Common myeloid progenitor, CD34-positive (primary cell): ENCODE results near the gene STK24.

ENCODE experiments used
- CTCF ChIA-PET: fragments of 350-600 bp; sonication (Branson Sonifier 250); formaldehyde crosslinking; loops from one replicate; lab custom pipeline; 2021; ENCODE audit warnings: antibody characterized with exemption; lab: Charles Lee
- POLR2A ChIA-PET: fragments of 350-600 bp; sonication (Branson Sonifier 250); formaldehyde crosslinking; loops from one replicate; lab custom pipeline; 2021; ENCODE audit warnings: antibody characterized with exemption; lab: Charles Lee
- DNase-seq, 3 donors: peaks; one replicate each; pipeline versions ENCODE4 v3.0.0 to v3.0.0-alpha.2; 2013
- H3K27ac ChIP-seq, 2 experiments: 1 replicate in 1 of 2; 2 replicates in 1 of 2; pipeline ENCODE4 v1.7.0; 2013; ENCODE audit warnings: inconsistent platforms in 2 of 2, low read length in 2 of 2, mild to moderate bottlenecking in 2 of 2, low read depth in 1 of 2, moderate library complexity in 1 of 2; ENCODE audit not compliant: severe bottlenecking in 2 of 2, insufficient read depth in 1 of 2, poor library complexity in 1 of 2
- H3K27me3 ChIP-seq, 5 experiments: replicated peaks in 2 of 5; 1 replicate in 3 of 5; 2 replicates in 2 of 5; pipeline versions ENCODE4 v1.6.1 to v1.7.0; 2013; ENCODE audit warnings: low read length in 4 of 5, mild to moderate bottlenecking in 2 of 5, moderate library complexity in 2 of 5, inconsistent platforms in 1 of 5; ENCODE audit not compliant: insufficient read depth in 5 of 5, control insufficient read depth in 4 of 5
- H3K36me3 ChIP-seq, 4 experiments: 1 replicate in 2 of 4; 2 replicates in 2 of 4; pipeline versions ENCODE4 v1.6.1 to v1.7.0; 2013; ENCODE audit warnings: low read length in 3 of 4, control low read depth in 1 of 4, mild to moderate bottlenecking in 1 of 4; ENCODE audit not compliant: control insufficient read depth in 4 of 4, insufficient read depth in 4 of 4
- H3K4me1 ChIP-seq, 4 experiments: 1 replicate in 3 of 4; 2 replicates in 1 of 4; pipeline versions ENCODE4 v1.6.1 to v1.7.1; 2013; ENCODE audit warnings: low read length in 3 of 4, mild to moderate bottlenecking in 3 of 4, control low read depth in 1 of 4, inconsistent platforms in 1 of 4, moderate library complexity in 1 of 4; ENCODE audit not compliant: control insufficient read depth in 4 of 4, insufficient read depth in 4 of 4; ENCODE audit errors: control extremely low read depth in 1 of 4
- H3K4me3 ChIP-seq, 7 experiments: 1 replicate in 4 of 7; 2 replicates in 3 of 7; pipeline versions ENCODE4 v1.5.1 to v1.7.0; 2013; ENCODE audit warnings: mild to moderate bottlenecking in 7 of 7, low read length in 6 of 7, moderate library complexity in 6 of 7, inconsistent platforms in 2 of 7, low read depth in 2 of 7, control low read depth in 1 of 7; ENCODE audit not compliant: insufficient read depth in 4 of 7, control insufficient read depth in 1 of 7; ENCODE audit errors: extremely low read depth in 1 of 7
- H3K9me3 ChIP-seq, 5 experiments: 1 replicate in 4 of 5; 2 replicates in 1 of 5; pipeline versions ENCODE4 v1.6.1 to v1.7.1; 2013; ENCODE audit warnings: low read length in 4 of 5, mild to moderate bottlenecking in 2 of 5, inconsistent platforms in 1 of 5, low read depth in 1 of 5, moderate library complexity in 1 of 5; ENCODE audit not compliant: control insufficient read depth in 4 of 5, insufficient read depth in 2 of 5; ENCODE audit errors: control extremely low read depth in 1 of 5
- WGBS: methylation state at CpG from one replicate; pipeline ENCODE4 v1.1.5; 2013; ENCODE audit not compliant: insufficient coverage; 5-methylcytosine and 5-hydroxymethylcytosine counted together

Gene STK24

GRCh38 chr13:98436233-98436910 lies 140.5 kb downstream of the STK24 start:
- ChIA-PET CTCF (interaction anchor here (0.9 to 1.6 kb wide), 3 partner anchors 9 to 11 kb away, joined by 3 to 5 read pairs (median 3); no protein-coding TSS in a partner anchor), POLR2A (interaction anchor here (0.6 kb wide), 1 partner anchor 26 kb away, joined by 3 read pairs; no protein-coding TSS in a partner anchor)
- Histone ChIP-seq H3K9me3 (no peaks in the 10 kb centered on the region), H3K27me3 (no peaks in the 10 kb centered on the region), H3K4me3 (no peak overlapping the region), H3K4me1 (peaks cover 0 to 4% (median 0%) of the 10 kb centered on the region in 4 experiments), H3K36me3 (no peaks in the 10 kb centered on the region), H3K27ac (no peak overlapping the region)
- 86% methylated on average over 8 of the region's 12 CpGs for WGBS
- DNase-seq = no peak

- no peak for DNase-seq
- Histone ChIP-seq H3K27ac (no peak overlapping the region), H3K4me1 (no peaks in the 10 kb centered on the region), H3K27me3 (no peaks in the 10 kb centered on the region), H3K4me3 (no peak overlapping the region), H3K9me3 (no peaks in the 10 kb centered on the region), H3K36me3 (no peaks in the 10 kb centered on the region)
- ChIA-PET CTCF (interaction anchor here (1.4 to 1.6 kb wide), 2 partner anchors 10 to 218 kb away, joined by 4 to 5 read pairs; no protein-coding TSS in a partner anchor), POLR2A (no interaction called here)
- 95% methylated on average over 11 of the region's 11 CpGs for WGBS
Observed at GRCh38 chr13:98435376-98435775, 141.5 kb downstream of the STK24 start.

GRCh38 chr13:98434060-98434459 lies 142.8 kb downstream of the STK24 start:
- Histone ChIP-seq H3K9me3 (no peaks in the 10 kb centered on the region), H3K27ac (no peak overlapping the region), H3K4me1 (no peaks in the 10 kb centered on the region), H3K36me3 (no peaks in the 10 kb centered on the region), H3K27me3 (no peaks in the 10 kb centered on the region), H3K4me3 (no peak overlapping the region)
- ChIA-PET CTCF (interaction anchor here (1.4 to 1.8 kb wide), 2 partner anchors 11 to 219 kb away, joined by 4 read pairs; no protein-coding TSS in a partner anchor), POLR2A (no interaction called here)
- DNase-seq = no peak
- 95% methylated on average over 4 of the region's 6 CpGs for whole genome bisulfite sequencing

GRCh38 chr13:98433654-98434053 lies 143.3 kb downstream of the STK24 start:
- no peaks in the 10 kb centered on the region for H3K9me3 ChIP-seq
- CTCF ChIA-PET = interaction anchor here (1.4 to 1.8 kb wide), 2 partner anchors 12 to 220 kb away, joined by 4 read pairs; no protein-coding TSS in a partner anchor
- H3K36me3 ChIP-seq = no peaks in the 10 kb centered on the region
- no peak overlapping the region for H3K27ac ChIP-seq
- 100% methylated on average over 6 of the region's 10 CpGs for WGBS
- no peak overlapping the region for H3K4me3 ChIP-seq
- H3K27me3 ChIP-seq = no peaks in the 10 kb centered on the region
- POLR2A ChIA-PET = no interaction called here
- H3K4me1 ChIP-seq = no peaks in the 10 kb centered on the region
- DNase-seq = no peak

- no peaks in the 10 kb centered on the region for H3K27me3 ChIP-seq
- no peak for DNase-seq
- no peak overlapping the region for H3K4me3 ChIP-seq
- H3K9me3 ChIP-seq = no peaks in the 10 kb centered on the region
- H3K36me3 ChIP-seq = no peaks in the 10 kb centered on the region
- no peaks in the 10 kb centered on the region for H3K4me1 ChIP-seq
- WGBS = 100% methylated on average over 11 of the region's 11 CpGs
- H3K27ac ChIP-seq = no peak overlapping the region
- ChIA-PET CTCF (interaction anchor here (1.8 kb wide), 1 partner anchor 13 kb away, joined by 4 read pairs; no protein-coding TSS in a partner anchor), POLR2A (no interaction called here)
Observed at GRCh38 chr13:98432638-98433037, 144.3 kb downstream of the STK24 start.

- CTCF ChIA-PET = interaction anchor here (1.2 kb wide), 2 partner anchors 17 to 238 kb away, joined by 3 read pairs; no protein-coding TSS in a partner anchor
- 77% methylated on average over 10 of the region's 11 CpGs for WGBS
- Histone ChIP-seq H3K4me1 (no peaks in the 10 kb centered on the region), H3K27ac (no peak overlapping the region), H3K4me3 (no peak overlapping the region), H3K27me3 (no peaks in the 10 kb centered on the region), H3K9me3 (no peaks in the 10 kb centered on the region), H3K36me3 (no peaks in the 10 kb centered on the region)
- POLR2A ChIA-PET = no interaction called here
- no peak for DNase-seq
Observed at GRCh38 chr13:98429977-98430736, 146.8 kb downstream of the STK24 start.

- no peaks in the 10 kb centered on the region for H3K4me1 ChIP-seq
- no peaks in the 10 kb centered on the region for H3K27me3 ChIP-seq
- ChIA-PET POLR2A (no interaction called here), CTCF (interaction anchor here (1.2 kb wide), 1 partner anchor 239 kb away, joined by 3 read pairs; no protein-coding TSS in a partner anchor)
- H3K4me3 ChIP-seq = no peak overlapping the region
- no peaks in the 10 kb centered on the region for H3K36me3 ChIP-seq
- WGBS = 93% methylated on average over 3 of the region's 7 CpGs
- H3K27ac ChIP-seq = no peak overlapping the region
- no peaks in the 10 kb centered on the region for H3K9me3 ChIP-seq
- DNase-seq = no peak
Observed at GRCh38 chr13:98429531-98429930, 147.4 kb downstream of the STK24 start.
